Karpas-422 (cell line): ENCODE data around the gene LCNL1. TPM values are rescaled to one million over a fixed set of nuclear protein-coding genes. Genes with fewer than 3 reads are reported as not detected.
A peak's percentile ranks its signal among the peaks of the same experiment; 100 is the strongest.
"Not testable (repeated sequence)": the region's sequence is repeated elsewhere in the genome, so short reads cannot be mapped to it uniquely, and the experiment has no call there.

Experiments used
- DNase-seq: peaks from one replicate; pipeline ENCODE4 v3.0.0-alpha.2; 2015
- H2AFZ ChIP-seq: fragments of 200-600 bp; sonication (generic); 2 replicates; pipeline ENCODE4 v1.6.1; 2014; ENCODE audit warnings: antibody characterized with exemption, low read length, mixed read lengths
- H3K27ac ChIP-seq: fragments of 200-600 bp; sonication (generic); 2 replicates; pipeline ENCODE4 v1.5.1; 2014; ENCODE audit warnings: mild to moderate bottlenecking, low read length, moderate library complexity
- H3K27me3 ChIP-seq: fragments of 200-600 bp; sonication (generic); 2 replicates; pipeline ENCODE4 v1.6.1; 2014; ENCODE audit warnings: low read length, mixed read lengths
- H3K36me3 ChIP-seq: fragments of 200-600 bp; sonication (generic); 2 replicates; pipeline ENCODE4 v1.6.1; 2014; ENCODE audit warnings: low read length, mixed read lengths; ENCODE audit not compliant: insufficient read depth
- H3K4me1 ChIP-seq: fragments of 200-600 bp; sonication (generic); 2 replicates; pipeline ENCODE4 v1.6.1; 2014; ENCODE audit warnings: mild to moderate bottlenecking, low read length, mixed read lengths
- H3K4me2 ChIP-seq: fragments of 200-600 bp; sonication (generic); 2 replicates; pipeline ENCODE4 v1.6.1; 2014; ENCODE audit warnings: low read length, low read depth, mild to moderate bottlenecking; ENCODE audit not compliant: poor library complexity, severe bottlenecking
- H3K4me3 ChIP-seq: fragments of 200-600 bp; sonication (generic); 2 replicates; pipeline ENCODE4 v1.5.1; 2014; ENCODE audit warnings: mild to moderate bottlenecking, antibody characterized with exemption, low read length, mixed read lengths
- H3K79me2 ChIP-seq: fragments of 200-600 bp; sonication (generic); 2 replicates; pipeline ENCODE4 v1.6.1; 2014; ENCODE audit warnings: mild to moderate bottlenecking, low read length, mixed read lengths
- H3K9ac ChIP-seq: fragments of 200-600 bp; sonication (generic); 2 replicates; pipeline ENCODE4 v1.6.0; 2014; ENCODE audit warnings: low read length
- H3K9me2 ChIP-seq: fragments of 200-600 bp; sonication (generic), shearing (Covaris generic); replicated peaks from 2 replicates; pipeline ENCODE4 v1.6.0; 2014; ENCODE audit warnings: mild to moderate bottlenecking, low read length, moderate library complexity; ENCODE audit not compliant: insufficient read depth
- H3K9me3 ChIP-seq: fragments of 300-700, 200-600 bp; sonication (generic); 2 replicates; pipeline ENCODE4 v1.6.1; 2014; ENCODE audit warnings: low read length, mixed read lengths
- H4K20me1 ChIP-seq: fragments of 200-600 bp; sonication (generic); 2 replicates; pipeline ENCODE4 v1.6.1; 2014; ENCODE audit warnings: mild to moderate bottlenecking, antibody characterized with exemption, low read length, low read depth; ENCODE audit not compliant: insufficient read depth
- total RNA-seq: library from RNA; depleted of rRNA; stranded (reverse); fragments of >200 nt; shearing (Covaris generic); gene quantifications from 2 replicates; pipeline ENCODE4 v1.2.3, GENCODE V29; 2014; ENCODE audit warnings: low replicate concordance; rRNA removed

LCNL1 gene
- total RNA-seq, 1 experiment from 2014 or later: not detected

- Histone ChIP-seq H3K27me3 (no peaks in the 10 kb centered on the region), H3K27ac (no peak within 1 kb of the TSS), H2AFZ (no peak within 1 kb of the TSS), H3K4me2 (peak within 1 kb of the TSS; percentile 11), H3K79me2 (no peaks in the 10 kb centered on the region), H3K9ac (no peak within 1 kb of the TSS), H3K9me3 (no peaks in the 10 kb centered on the region), H3K9me2 (no peaks in the 10 kb centered on the region), H3K4me1 (peaks cover 31% of the 10 kb centered on the region), H3K4me3 (no peak within 1 kb of the TSS), H4K20me1 (no peaks in the 10 kb centered on the region; the same call in 1 of the 2 replicates), H3K36me3 (no peaks in the 10 kb centered on the region)
- peak; percentile 84 for DNase-seq
Measured at GRCh38 chr9:137031904-137032640, 49.3 kb downstream of the LCNL1 start, which contains the start of gene FUT7. TSS of gene FUT7 (minus strand) at chr9:137032088. CDS start at chr9:137031991, 97 bp downstream.

- no peaks in the 10 kb centered on the region for H3K9me3 ChIP-seq
- H2AFZ ChIP-seq: no peak overlapping the region
- no peak overlapping the region for H3K4me3 ChIP-seq
- no peak overlapping the region for H3K4me2 ChIP-seq
- H3K4me1 ChIP-seq: peaks cover 26% of the 10 kb centered on the region
- no peak for DNase-seq
- no peaks in the 10 kb centered on the region for H3K9me2 ChIP-seq
- H3K36me3 ChIP-seq: no peaks in the 10 kb centered on the region
- H3K79me2 ChIP-seq: no peaks in the 10 kb centered on the region
- no peaks in the 10 kb centered on the region for H4K20me1 ChIP-seq
- no peak overlapping the region for H3K27ac ChIP-seq
- H3K27me3 ChIP-seq: no peaks in the 10 kb centered on the region
- H3K9ac ChIP-seq: no peak overlapping the region
Measured at GRCh38 chr9:137032858-137033257, 50.1 kb downstream of the LCNL1 start.

- not testable (repeated sequence) for H2AFZ ChIP-seq, H4K20me1 ChIP-seq, H3K4me3 ChIP-seq, H3K9me2 ChIP-seq, H3K27ac ChIP-seq, H3K9me3 ChIP-seq, H3K4me2 ChIP-seq, H3K9ac ChIP-seq, H3K27me3 ChIP-seq, H3K79me2 ChIP-seq, DNase-seq, H3K36me3 ChIP-seq
- H3K4me1 ChIP-seq: peaks cover 24% of the 10 kb centered on the region
Measured at GRCh38 chr9:137033481-137033880, 50.7 kb downstream of the LCNL1 start.

GRCh38 chr9:137034039-137034708 lies 51.4 kb downstream of the LCNL1 start:
- Histone ChIP-seq H3K4me3 (no peak overlapping the region), H3K4me2 (no peak overlapping the region), H3K9ac (no peak overlapping the region), H4K20me1 (no peaks in the 10 kb centered on the region), H3K9me3 (no peaks in the 10 kb centered on the region), H3K27me3 (no peaks in the 10 kb centered on the region), H3K9me2 (no peaks in the 10 kb centered on the region), H2AFZ (no peak overlapping the region), H3K4me1 (peaks cover 21% of the 10 kb centered on the region), H3K27ac (no peak overlapping the region), H3K79me2 (no peaks in the 10 kb centered on the region), H3K36me3 (no peaks in the 10 kb centered on the region)
- no peak for DNase-seq

GRCh38 chr9:137034709-137035506 lies 52.1 kb downstream of the LCNL1 start:
- H3K9ac ChIP-seq: no peak overlapping the region
- no peak overlapping the region for H3K27ac ChIP-seq
- H3K36me3 ChIP-seq: no peaks in the 10 kb centered on the region
- no peaks in the 10 kb centered on the region for H3K27me3 ChIP-seq
- H3K9me3 ChIP-seq: no peaks in the 10 kb centered on the region
- H3K79me2 ChIP-seq: no peaks in the 10 kb centered on the region
- no peak overlapping the region for H3K4me3 ChIP-seq
- H4K20me1 ChIP-seq: no peaks in the 10 kb centered on the region
- H2AFZ ChIP-seq: no peak overlapping the region
- H3K4me2 ChIP-seq: no peak overlapping the region
- H3K4me1 ChIP-seq: peaks cover 21% of the 10 kb centered on the region
- no peaks in the 10 kb centered on the region for H3K9me2 ChIP-seq
- DNase-seq: peak; percentile 94

Other genes with a start within 250 kb of the LCNL1 start
- gene LCN10, start 240.1 kb upstream of the LCNL1 start, total RNA-seq: not detected in 2 replicates
- not detected in 2 replicates for gene LCN6, start 234.5 kb upstream of the LCNL1 start, total RNA-seq
- gene LCN8, start 224.8 kb upstream of the LCNL1 start, total RNA-seq: not detected in 2 replicates
- gene LCN15, start 218.5 kb upstream of the LCNL1 start, total RNA-seq: not detected in 2 replicates
- 20.5 and 61.8 TPM in 2 replicates for gene TMEM141, start 191.6 kb upstream of the LCNL1 start, total RNA-seq
- 1.6 TPM in 1 of 2 replicates, not detected in the other for gene CCDC183, start 186.7 kb upstream of the LCNL1 start, total RNA-seq
- gene RABL6, start 175.0 kb upstream of the LCNL1 start, total RNA-seq: 43.1 and 78.1 TPM in 2 replicates
- gene AJM1, start 140.5 kb upstream of the LCNL1 start, total RNA-seq: 1.9 and 5.0 TPM in 2 replicates
- gene PHPT1, start 133.6 kb upstream of the LCNL1 start, total RNA-seq: 82.5 and 164 TPM in 2 replicates
- gene MAMDC4, start 130.6 kb upstream of the LCNL1 start, total RNA-seq: 7.9 TPM in 2 replicates
- gene EDF1, start 116.7 kb upstream of the LCNL1 start, total RNA-seq: 152 and 302 TPM in 2 replicates
- gene TRAF2, start 96.5 kb upstream of the LCNL1 start, total RNA-seq: 6.3 and 11.3 TPM in 2 replicates
- 37.3 and 103 TPM in 2 replicates for gene FBXW5, start 38.3 kb upstream of the LCNL1 start, total RNA-seq
- not detected in 2 replicates for gene C8G, start 37.8 kb upstream of the LCNL1 start, total RNA-seq
- not detected in 2 replicates for gene LCN12, start 30.7 kb upstream of the LCNL1 start, total RNA-seq
- not detected in 2 replicates for gene PTGDS, start 5.5 kb upstream of the LCNL1 start, total RNA-seq
- 20.1 and 62.6 TPM in 2 replicates for gene PAXX, start 9.4 kb downstream of the LCNL1 start, total RNA-seq
- gene CLIC3, start 13.6 kb downstream of the LCNL1 start, total RNA-seq: not detected in 2 replicates
- gene ABCA2, start 45.2 kb downstream of the LCNL1 start, total RNA-seq: 2.4 and 6.4 TPM in 2 replicates
- not detected in 2 replicates for gene FUT7, start 49.1 kb downstream of the LCNL1 start, total RNA-seq
- gene NPDC1, start 63.2 kb downstream of the LCNL1 start, total RNA-seq: not detected in 2 replicates
- not detected in 2 replicates for gene ENTPD2, start 71.1 kb downstream of the LCNL1 start, total RNA-seq
- gene SAPCD2, start 87.6 kb downstream of the LCNL1 start, total RNA-seq: 18.6 and 53.2 TPM in 2 replicates
- 15.1 and 26.2 TPM in 2 replicates for gene UAP1L1, start 94.5 kb downstream of the LCNL1 start, total RNA-seq
- 28.9 and 58.1 TPM in 2 replicates for gene MAN1B1, start 104.0 kb downstream of the LCNL1 start, total RNA-seq
- gene DPP7, start 131.7 kb downstream of the LCNL1 start, total RNA-seq: 114 and 237 TPM in 2 replicates
- not detected in 2 replicates for gene GRIN1, start 156.2 kb downstream of the LCNL1 start, total RNA-seq
- not detected in 2 replicates for gene LRRC26, start 187.1 kb downstream of the LCNL1 start, total RNA-seq
- not detected in 2 replicates for gene TMEM210, start 189.1 kb downstream of the LCNL1 start, total RNA-seq
- gene ANAPC2, start 205.6 kb downstream of the LCNL1 start, total RNA-seq: 16.8 and 28.0 TPM in 2 replicates
- gene SSNA1, start 205.7 kb downstream of the LCNL1 start, total RNA-seq: 48.9 and 101 TPM in 2 replicates
- gene TPRN, start 217.7 kb downstream of the LCNL1 start, total RNA-seq: 5.7 and 15.2 TPM in 2 replicates
- gene TMEM203, start 222.7 kb downstream of the LCNL1 start, total RNA-seq: 30.6 and 39.8 TPM in 2 replicates
- gene NDOR1, start 222.7 kb downstream of the LCNL1 start, total RNA-seq: 7.8 and 13.1 TPM in 2 replicates
- gene RNF208, start 239.2 kb downstream of the LCNL1 start, total RNA-seq: 0.26 and 0.36 TPM in 2 replicates
- 0.75 and 1.2 TPM in 2 replicates for gene CYSRT1, start 242.2 kb downstream of the LCNL1 start, total RNA-seq
- gene RNF224, start 244.5 kb downstream of the LCNL1 start, total RNA-seq: 0.37 TPM in 1 of 2 replicates, not detected in the other
- gene SLC34A3, start 247.9 kb downstream of the LCNL1 start, total RNA-seq: not detected in 2 replicates